B cell (primary cell): ENCODE results near the gene CCNK. TPM values are rescaled to one million over a fixed set of nuclear protein-coding genes. Genes with fewer than 3 reads are reported as not detected.

ENCODE experiments used
- ATAC-seq: fragments of 200-7000 bp; cut with Tn5 transposase; one replicate; pipeline ENCODE4 v1.10.0; 2021; ENCODE audit warnings: low read depth, mild to moderate bottlenecking, moderate number of reproducible peaks, moderate library complexity
- CTCF ChIA-PET: fragments of 350-600 bp; sonication (Branson Sonifier 250); formaldehyde crosslinking; loops from one replicate; lab custom pipeline; 2021; ENCODE audit warnings: antibody characterized with exemption, inconsistent platforms; lab: Charles Lee
- POLR2A ChIA-PET: fragments of 350-600 bp; sonication (Branson Sonifier 250); formaldehyde crosslinking; loops from one replicate; lab custom pipeline; 2021; ENCODE audit warnings: antibody characterized with exemption; lab: Charles Lee
- DNase-seq: peaks from one replicate; pipeline ENCODE4 v3.0.0; 2013
- H2AFZ ChIP-seq: 2 replicates; pipeline ENCODE4 v1.6.1; 2012; ENCODE audit warnings: mild to moderate bottlenecking, low read depth, low read length; ENCODE audit not compliant: insufficient read depth, poor library complexity, severe bottlenecking
- H3K27ac ChIP-seq, 2 donors: 1 replicate in 1 of 2; 2 replicates in 1 of 2; pipeline ENCODE4 v1.5.1; 2012 to 2013; ENCODE audit warnings: low read length in 2 of 2, mild to moderate bottlenecking in 2 of 2, moderate library complexity in 1 of 2
- H3K27me3 ChIP-seq, 4 experiments: fragments of 200-600 bp in 1 of 4; sonication (generic) in 1 of 4; replicated peaks in 1 of 4; 1 replicate in 2 of 4; 2 replicates in 2 of 4; pipeline versions ENCODE4 v1.6.1 to v1.7.0; 2013 to 2016; ENCODE audit warnings: low read length in 3 of 4, mild to moderate bottlenecking in 2 of 4, mixed read lengths in 1 of 4, moderate library complexity in 1 of 4; ENCODE audit not compliant: insufficient read depth in 4 of 4, control insufficient read depth in 3 of 4; ENCODE audit errors: control extremely low read depth in 1 of 4
- H3K36me3 ChIP-seq, 2 experiments: replicated peaks in 1 of 2; 1 replicate in 1 of 2; 2 replicates in 1 of 2; pipeline versions ENCODE4 v1.6.1 to v1.7.1; 2013; ENCODE audit warnings: low read length in 1 of 2; ENCODE audit not compliant: insufficient read depth in 2 of 2, control insufficient read depth in 1 of 2; ENCODE audit errors: control extremely low read depth in 1 of 2, extremely low read depth in 1 of 2
- H3K4me1 ChIP-seq, 2 donors: fragments of 200-600 bp in 1 of 2; sonication (generic) in 1 of 2; 1 replicate in 1 of 2; 2 replicates in 1 of 2; pipeline versions ENCODE4 v1.5.1 to v1.6.1; 2013 to 2017; ENCODE audit warnings: low read length in 2 of 2; ENCODE audit not compliant: control insufficient read depth in 2 of 2, insufficient read depth in 2 of 2
- H3K4me2 ChIP-seq: replicated peaks from 2 replicates; pipeline ENCODE3; 2012; ENCODE audit warnings: mild to moderate bottlenecking, low read depth, low read length; ENCODE audit not compliant: poor library complexity, severe bottlenecking
- H3K4me3 ChIP-seq, 5 experiments: fragments of 200-600 bp in 1 of 5; sonication (generic) in 1 of 5; 1 replicate in 3 of 5; 2 replicates in 2 of 5; pipeline versions ENCODE4 v1.5.1 to v1.7.0; 2011 to 2016; ENCODE audit warnings: low read length in 4 of 5, mild to moderate bottlenecking in 4 of 5, low read depth in 2 of 5, control low read depth in 1 of 5, moderate library complexity in 1 of 5; ENCODE audit not compliant: insufficient read depth in 1 of 5; ENCODE audit errors: control extremely low read depth in 1 of 5, extremely low read depth in 1 of 5
- H3K79me2 ChIP-seq: fragments of 200-600 bp; sonication (generic); one replicate; pipeline ENCODE4 v1.6.0; 2016; ENCODE audit warnings: low read length; ENCODE audit not compliant: control insufficient read depth, insufficient read depth
- H3K9ac ChIP-seq: fragments of 200-600 bp; sonication (generic); 2 replicates; pipeline ENCODE4 v1.6.1; 2017; ENCODE audit warnings: mild to moderate bottlenecking, low read length, moderate library complexity
- H3K9me3 ChIP-seq, 3 donors: one replicate each; pipeline versions ENCODE4 v1.6.1 to v1.7.1; 2013; ENCODE audit warnings: low read length in 2 of 3; ENCODE audit not compliant: control insufficient read depth in 2 of 3, insufficient read depth in 1 of 3; ENCODE audit errors: control extremely low read depth in 1 of 3
- H4K20me1 ChIP-seq: 2 replicates; pipeline ENCODE4 v1.6.0; 2012; ENCODE audit warnings: mild to moderate bottlenecking, low read length; ENCODE audit not compliant: insufficient read depth, control insufficient read depth, poor library complexity, severe bottlenecking
- H3K27ac Mint-ChIP-seq: one replicate; pipeline ENCODE4 v1.8.0; 2021; ENCODE audit warnings: mixed read lengths
- H3K27me3 Mint-ChIP-seq: one replicate; pipeline ENCODE4 v1.8.0; 2021; ENCODE audit warnings: mixed read lengths
- H3K4me1 Mint-ChIP-seq: one replicate; pipeline ENCODE4 v1.8.0; 2021; ENCODE audit warnings: mixed read lengths
- H3K4me3 Mint-ChIP-seq: one replicate; pipeline ENCODE4 v1.8.0; 2021; ENCODE audit warnings: mixed read lengths
- H3K9me3 Mint-ChIP-seq: one replicate; pipeline ENCODE4 v1.8.0; 2022; ENCODE audit warnings: mixed read lengths; ENCODE audit not compliant: insufficient read depth
- CTCF ChIP-seq: fragments of 200-600 bp; IDR thresholded peaks from one replicate; pipeline ENCODE4 v1.8.0; 2022; ENCODE audit warnings: antibody characterized with exemption, mild to moderate bottlenecking
- EZH2 ChIP-seq: IDR thresholded peaks from 2 replicates; pipeline ENCODE4 v1.6.1; 2012; ENCODE audit warnings: borderline replicate concordance, low read depth, mild to moderate bottlenecking, moderate library complexity, low read length; ENCODE audit not compliant: insufficient read depth, poor library complexity, severe bottlenecking
- WGBS: methylation state at CpG from one replicate; pipeline ENCODE4 v1.1.5; 2013; ENCODE audit warnings: missing lambda C conversion rate; ENCODE audit not compliant: insufficient coverage; 5-methylcytosine and 5-hydroxymethylcytosine counted together
- intact Hi-C: fragments of 100-400 bp; cut with micrococcal nuclease; formaldehyde crosslinking; loops from one replicate; pipeline ENCODE4 v1.10.0; 2022
- polyA plus RNA-seq: library from polyadenylated mRNA; depleted of rRNA; stranded (reverse); fragments of >200 nt; gene quantifications from 2 replicates; pipeline ENCODE4 v1.2.3, GENCODE V29; 2012
- total RNA-seq, 2 donors: library from RNA; stranded (reverse); fragments of 120-200 nt in 1 of 2; gene quantifications; 1 replicate in 1 of 2; 2 replicates in 1 of 2; pipeline versions ENCODE4 v1.2.3 to v1.2.4, GENCODE V29; 2013 to 2022

CCNK gene
- total and polyA plus RNA-seq, 2 donors (not counting 1 experiment from before 2014, with no cell fraction given): 17.5 to 82.0 TPM

- H3K79me2 ChIP-seq: peaks cover 15% of the 10 kb centered on the region
- no peaks in the 10 kb centered on the region for H3K27me3 Mint-ChIP-seq
- intact Hi-C loops: no loop called here
- H3K4me1 Mint-ChIP-seq: peaks cover 1% of the 10 kb centered on the region
- TF ChIP-seq CTCF: no peak
- no peak for TF ChIP-seq EZH2
- H3K27ac Mint-ChIP-seq: no peak overlapping the region
- ATAC-seq (no peak), DNase-seq (no peak)
- H3K36me3 ChIP-seq: peaks cover 20 to 56% of the 10 kb centered on the region in 2 experiments
- 100% methylated on average over 1 of the region's 6 CpGs for WGBS
- H3K27me3 ChIP-seq: no peaks in the 10 kb centered on the region
- no peaks in the 10 kb centered on the region for H3K4me1 ChIP-seq
- no peaks in the 10 kb centered on the region for H3K9me3 Mint-ChIP-seq
- ChIA-PET CTCF (no interaction called here), POLR2A (no interaction called here)
- H3K4me3 Mint-ChIP-seq: no peak overlapping the region
- H3K27ac ChIP-seq: no peak overlapping the region
- H3K4me2 ChIP-seq: no peak overlapping the region
- H3K4me3 ChIP-seq: no peak overlapping the region
- peaks cover 13% of the 10 kb centered on the region for H4K20me1 ChIP-seq
- no peaks in the 10 kb centered on the region for H3K9me3 ChIP-seq
- no peak overlapping the region for H2AFZ ChIP-seq
- no peak overlapping the region for H3K9ac ChIP-seq
Measured at GRCh38 chr14:99462210-99462609, 19.0 kb upstream of the CCNK start.

GRCh38 chr14:99463974-99464373 lies 17.2 kb upstream of the CCNK start:
- H4K20me1 ChIP-seq: peaks cover 31% of the 10 kb centered on the region
- ChIA-PET POLR2A (no interaction called here), CTCF (no interaction called here)
- no peaks in the 10 kb centered on the region for H3K27me3 ChIP-seq
- Mint-ChIP-seq H3K4me1 (peaks cover 9% of the 10 kb centered on the region), H3K27ac (no peak overlapping the region), H3K4me3 (no peak overlapping the region), H3K9me3 (no peaks in the 10 kb centered on the region), H3K27me3 (no peaks in the 10 kb centered on the region)
- H3K4me1 ChIP-seq: no peaks in the 10 kb centered on the region
- H3K9me3 ChIP-seq: no peaks in the 10 kb centered on the region
- TF ChIP-seq CTCF (no peak), EZH2 (no peak)
- no peak overlapping the region for H3K4me3 ChIP-seq
- intact Hi-C loops: no loop called here
- ATAC-seq (no peak), DNase-seq (no peak)
- H3K27ac ChIP-seq: no peak overlapping the region
- 100% methylated on average over 1 of the region's 4 CpGs for WGBS
- H3K4me2 ChIP-seq: no peak overlapping the region
- H3K9ac ChIP-seq: no peak overlapping the region
- H2AFZ ChIP-seq: no peak overlapping the region
- peaks cover 33% of the 10 kb centered on the region for H3K79me2 ChIP-seq
- peaks cover 18 to 47% of the 10 kb centered on the region in 2 experiments for H3K36me3 ChIP-seq
